Activated gamma-delta T cell treated with Interleukin-2 at 50 U/mL for 16 hours (primary cell): ENCODE results near the gene FNDC3B.

Source experiments
- DNase-seq: peaks from one replicate; pipeline ENCODE4 v3.0.0-alpha.2; 2020

The FNDC3B gene

DNA sequence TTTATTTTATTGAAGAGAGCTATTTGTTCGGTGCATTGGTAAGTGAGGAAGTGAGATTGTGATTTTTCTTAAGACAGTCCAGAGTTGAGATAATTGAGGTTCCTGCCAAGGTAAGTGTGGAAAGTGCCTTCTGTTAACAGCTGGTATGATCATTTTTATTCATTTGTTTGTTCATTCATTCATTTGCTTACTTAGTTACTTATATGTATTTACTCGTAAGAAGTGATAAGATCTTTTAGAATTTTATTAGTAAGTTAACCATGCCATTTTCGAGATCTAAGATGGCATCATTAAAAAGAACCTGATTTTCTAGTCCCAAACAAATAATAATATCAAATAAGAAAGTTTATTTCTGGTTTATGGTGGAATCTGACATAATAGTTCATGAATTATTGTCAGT, 258.9 kb downstream of the FNDC3B start:
- no peak for DNase-seq

GRCh38 chr3:172300187-172300586, 260.8 kb downstream of the FNDC3B start:
- DNase-seq = no peak

GRCh38 chr3:172300862-172301261, 261.5 kb downstream of the FNDC3B start:
- DNase-seq = no peak

DNA sequence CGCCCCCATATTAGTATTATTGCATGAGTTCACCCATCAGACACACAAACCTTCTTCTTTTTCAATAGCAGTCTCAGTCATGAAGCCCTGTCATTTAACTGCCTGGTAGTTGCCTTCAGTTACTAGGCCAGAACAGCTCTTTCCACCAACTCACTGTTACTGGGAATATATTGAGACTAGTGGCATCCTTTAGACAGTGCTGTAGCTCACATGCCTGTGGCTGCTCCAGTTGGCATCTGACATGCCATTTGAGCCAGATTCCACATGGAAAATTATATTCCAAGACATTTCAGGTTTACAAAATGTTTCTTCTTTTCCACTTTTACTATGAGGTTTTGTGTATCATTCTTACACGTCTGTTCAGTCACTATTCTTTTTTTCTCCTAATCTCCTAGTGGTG, 262.8 kb downstream of the FNDC3B start:
- DNase-seq = no peak

GRCh38 chr3:172303181-172303580, 263.8 kb downstream of the FNDC3B start:
- DNase-seq = no peak

DNA sequence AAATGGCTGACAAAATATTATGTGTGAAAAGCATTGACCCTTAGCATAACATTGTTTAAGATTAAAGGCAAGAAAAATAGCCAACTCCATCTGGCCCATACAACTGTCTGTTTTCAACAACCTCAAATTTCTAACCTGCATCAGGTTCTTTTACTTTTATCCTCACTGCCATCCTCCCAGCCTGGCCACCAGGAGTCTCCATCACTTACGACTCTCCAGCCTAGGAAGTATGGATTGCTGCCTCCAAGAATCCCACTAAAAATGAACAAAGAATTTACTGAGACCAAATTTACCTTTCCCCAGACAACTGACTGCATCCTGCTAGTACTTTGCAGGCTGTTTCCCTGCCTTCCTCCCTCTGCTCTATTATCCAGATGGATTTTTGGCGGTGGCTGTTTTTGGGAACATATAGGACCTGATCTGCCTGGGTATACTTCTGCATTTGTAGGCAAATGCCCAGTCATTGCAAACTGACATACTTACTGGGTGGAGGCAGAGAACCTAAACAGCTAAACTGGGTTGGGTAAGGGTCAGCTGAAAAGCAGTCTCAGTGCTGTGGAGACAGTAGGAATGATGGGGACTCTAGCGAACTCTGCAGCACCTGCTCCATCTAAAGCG, 264.7 kb downstream of the FNDC3B start:
- no peak for DNase-seq

GRCh38 chr3:172305552-172305951, 266.2 kb downstream of the FNDC3B start:
- DNase-seq = no peak

- DNase-seq = no peak
These were observed 266.6 kb downstream of the FNDC3B start for GRCh38 chr3:172305974-172306373.

GRCh38 chr3:172307141-172307560, 267.8 kb downstream of the FNDC3B start:
- DNase-seq = no peak

- no peak for DNase-seq
These were observed 269.7 kb downstream of the FNDC3B start for GRCh38 chr3:172309059-172309458.

DNA sequence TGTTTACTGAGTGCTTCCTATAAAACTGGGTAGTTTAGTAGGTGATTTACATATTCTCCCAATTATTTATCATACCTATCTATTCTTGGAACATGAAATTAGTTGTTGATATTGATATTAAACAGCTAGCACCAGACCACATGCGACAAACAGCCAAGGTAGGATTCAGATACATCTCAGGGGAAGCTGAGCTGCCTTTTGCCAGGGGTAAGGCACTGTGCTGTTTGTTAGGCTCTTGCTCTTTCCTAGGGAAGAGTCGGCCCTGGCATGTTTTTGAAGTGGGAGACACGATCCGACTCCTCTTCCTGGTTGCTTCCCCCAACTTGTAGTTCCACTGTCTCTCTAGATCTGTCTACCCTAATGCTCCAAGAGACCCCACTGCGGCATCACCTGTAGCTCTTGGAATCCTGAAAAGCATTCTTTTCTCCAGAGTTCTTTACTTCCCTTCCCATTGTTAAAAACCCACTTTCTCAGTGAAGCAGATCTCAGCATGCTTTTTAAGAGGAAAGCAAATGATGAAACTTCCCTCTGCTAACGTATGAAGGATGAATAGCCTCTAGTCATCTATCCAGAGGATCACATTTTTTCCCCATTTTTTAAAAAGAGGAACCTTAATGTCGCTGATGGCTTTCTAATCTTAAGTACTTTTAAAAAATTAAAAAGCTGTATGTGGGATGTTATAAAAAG, 270.5 kb downstream of the FNDC3B start:
- DNase-seq = no peak

DNA sequence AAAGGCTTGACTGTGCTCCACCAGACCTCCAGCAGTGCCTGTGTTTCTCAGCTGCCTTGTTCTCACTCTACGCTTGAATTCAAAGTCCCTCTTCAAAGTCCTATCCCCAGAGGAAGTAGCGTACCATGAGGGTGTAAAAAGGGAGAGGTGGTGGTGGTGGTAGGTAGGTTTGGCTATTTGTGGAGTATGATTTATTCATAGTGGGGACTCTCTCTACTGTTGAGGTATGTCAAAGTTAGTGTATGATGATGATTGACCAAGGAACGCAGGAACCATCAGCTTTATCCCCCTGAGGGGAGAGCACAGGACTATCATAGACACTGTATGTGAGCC, 271.0 kb downstream of the FNDC3B start:
- DNase-seq = no peak

DNA sequence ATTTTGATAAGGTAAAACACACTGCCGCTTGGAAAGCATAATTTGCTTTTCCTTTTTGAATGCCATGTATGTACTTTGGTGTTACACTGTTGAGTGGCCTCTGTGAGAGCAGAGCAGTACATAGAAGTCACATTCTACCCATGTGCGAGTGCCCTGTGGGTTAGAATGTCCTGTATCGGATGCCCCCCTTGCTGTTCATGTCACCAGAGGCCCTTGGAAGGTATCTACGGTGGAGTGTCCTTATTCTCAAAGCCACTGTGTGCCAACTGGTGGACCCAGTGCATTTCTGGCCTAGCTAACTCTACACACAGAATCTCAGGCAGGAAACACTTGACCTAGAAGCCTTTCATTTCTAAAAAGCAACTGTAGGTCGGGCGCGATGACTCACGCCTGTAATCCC, 271.8 kb downstream of the FNDC3B start:
- DNase-seq = no peak

GRCh38 chr3:172312001-172312400, 272.6 kb downstream of the FNDC3B start:
- DNase-seq = no peak

DNA sequence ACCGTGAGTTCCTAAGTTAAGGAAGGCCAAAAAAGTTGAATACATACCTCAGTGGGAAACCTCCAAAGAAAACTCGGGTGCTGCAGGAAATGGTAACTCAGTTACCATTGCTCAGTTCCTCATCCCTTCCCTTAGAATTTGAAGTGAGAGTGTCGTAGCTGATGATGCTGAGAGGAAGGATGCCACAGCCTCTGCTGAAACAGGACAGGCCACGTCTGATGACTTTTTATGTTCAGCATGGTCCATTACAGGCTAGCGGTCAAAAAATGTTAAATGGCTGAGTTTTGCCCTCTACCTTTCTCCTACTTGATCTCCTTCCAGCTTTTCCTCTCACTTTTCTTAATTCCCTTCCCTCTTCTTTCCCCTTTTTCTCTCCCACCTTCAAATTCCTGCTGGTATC, 273.3 kb downstream of the FNDC3B start:
- DNase-seq = no peak

DNA sequence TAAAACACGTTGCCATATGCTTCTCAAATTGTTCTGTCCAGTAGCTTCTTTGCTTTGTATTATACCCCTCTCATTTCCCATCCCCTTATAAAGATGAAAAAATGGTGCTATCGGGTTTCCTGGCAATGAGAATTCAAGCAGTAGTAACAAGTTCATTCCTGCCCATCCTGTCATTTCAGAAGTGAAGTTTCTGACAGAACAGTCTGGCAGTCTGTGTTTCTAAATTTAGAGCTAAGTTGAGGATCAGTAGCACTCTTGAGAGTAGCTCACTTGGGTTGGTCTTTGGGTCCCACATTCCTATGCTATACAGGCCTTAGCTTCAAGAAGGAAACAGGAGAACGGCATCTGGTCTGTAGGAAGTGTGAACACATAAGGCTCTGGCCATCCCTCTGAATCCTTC, 274.3 kb downstream of the FNDC3B start:
- no peak for DNase-seq

DNA sequence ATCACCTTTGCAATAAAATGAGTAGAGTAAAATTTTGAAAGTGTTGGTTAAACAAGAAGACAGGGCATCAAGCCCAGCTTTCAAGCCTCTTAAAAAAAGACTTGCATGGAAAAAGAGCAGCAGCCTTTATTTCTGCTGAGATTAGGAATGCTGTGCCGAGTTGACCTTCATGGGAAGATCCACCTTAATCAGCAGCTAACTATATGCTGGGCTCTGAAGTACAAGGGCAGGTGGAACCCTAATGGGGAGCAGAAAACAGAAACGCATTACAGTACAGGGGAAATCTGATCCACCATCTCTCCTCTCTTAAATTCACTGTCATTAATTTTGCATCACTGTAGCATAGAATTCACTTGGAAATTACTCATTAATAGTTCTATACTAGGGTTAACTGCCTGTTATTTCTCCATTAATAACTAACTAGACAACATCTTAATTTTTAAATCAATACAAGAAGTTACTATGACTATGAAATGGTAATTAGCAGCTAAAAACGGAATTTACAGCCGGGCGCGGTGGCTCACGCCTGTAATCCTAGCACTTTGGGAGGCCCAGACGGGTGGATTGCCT, 275.3 kb downstream of the FNDC3B start:
- DNase-seq = no peak

DNA sequence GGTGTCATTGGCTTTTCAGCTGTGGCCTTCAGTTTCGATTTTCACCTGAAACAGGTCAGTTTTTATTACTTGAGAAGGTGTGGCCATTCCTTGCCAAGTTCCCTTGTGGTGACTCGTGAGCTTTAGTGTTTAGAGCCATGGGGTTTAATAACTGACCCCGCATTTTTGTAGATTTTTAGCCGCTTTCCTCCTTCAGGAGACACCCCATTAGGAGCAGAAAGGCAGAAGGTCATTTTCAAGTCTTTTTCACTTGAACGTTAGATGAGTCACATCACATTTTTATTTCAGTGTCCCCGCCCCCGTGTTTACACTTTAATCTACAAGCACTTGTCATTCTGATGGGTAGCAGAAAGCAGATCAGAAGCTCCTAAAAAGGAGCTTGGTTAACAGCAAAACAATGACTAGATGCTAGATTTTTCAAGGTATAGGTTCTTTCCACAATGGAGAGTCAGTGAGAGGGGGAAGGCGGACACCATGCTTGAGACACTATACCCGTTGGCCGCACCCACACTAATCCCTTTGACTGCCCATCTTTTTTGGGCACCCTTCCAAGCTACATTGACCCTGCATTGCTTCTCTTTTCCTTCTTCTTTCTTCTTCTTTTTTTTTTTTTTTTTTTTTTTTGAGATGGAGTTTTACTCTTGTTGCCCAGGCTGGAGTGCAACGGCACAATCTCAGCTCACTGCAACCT, 276.2 kb downstream of the FNDC3B start:
- DNase-seq = no peak

DNA sequence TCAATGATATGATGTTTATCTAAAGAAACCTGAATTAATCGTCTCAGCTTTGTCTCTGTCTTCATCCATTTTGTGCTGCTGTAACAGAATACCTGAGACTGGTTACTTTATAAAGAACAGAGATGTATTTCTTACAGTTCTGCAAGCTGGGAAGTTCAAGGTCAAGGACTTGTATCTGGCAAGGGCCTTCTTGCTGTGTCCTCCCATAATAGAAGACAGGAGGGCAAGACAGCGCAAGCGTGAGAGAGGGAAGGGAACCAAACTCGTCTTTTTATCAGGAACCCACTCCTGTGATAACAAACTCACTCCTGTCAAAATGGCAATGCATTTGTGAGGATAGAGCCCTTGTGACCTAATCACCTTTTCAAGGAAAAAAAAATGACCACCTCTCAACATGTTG, 277.4 kb downstream of the FNDC3B start:
- DNase-seq = no peak

DNA sequence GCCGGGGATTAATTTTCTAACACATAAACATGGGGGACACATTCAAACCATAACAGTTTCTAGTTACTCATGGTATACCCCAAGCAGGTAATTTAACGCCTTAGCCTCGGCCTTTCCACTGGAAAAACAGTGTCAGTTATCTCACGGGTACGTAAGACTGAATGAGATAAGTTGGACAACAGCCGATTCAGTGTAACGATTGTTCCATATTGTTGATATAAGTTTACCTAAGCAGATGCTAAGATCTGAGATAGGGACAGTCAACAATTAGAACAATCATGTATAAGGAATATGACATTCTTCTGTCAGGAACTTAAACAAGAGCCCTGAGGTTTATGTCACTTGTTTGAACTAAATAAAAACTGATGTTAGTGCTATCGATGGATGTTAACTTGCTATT, 278.1 kb downstream of the FNDC3B start:
- no peak for DNase-seq

GRCh38 chr3:172317984-172318383, 278.6 kb downstream of the FNDC3B start:
- no peak for DNase-seq

GRCh38 chr3:172319595-172319994, 280.2 kb downstream of the FNDC3B start:
- DNase-seq = no peak

DNA sequence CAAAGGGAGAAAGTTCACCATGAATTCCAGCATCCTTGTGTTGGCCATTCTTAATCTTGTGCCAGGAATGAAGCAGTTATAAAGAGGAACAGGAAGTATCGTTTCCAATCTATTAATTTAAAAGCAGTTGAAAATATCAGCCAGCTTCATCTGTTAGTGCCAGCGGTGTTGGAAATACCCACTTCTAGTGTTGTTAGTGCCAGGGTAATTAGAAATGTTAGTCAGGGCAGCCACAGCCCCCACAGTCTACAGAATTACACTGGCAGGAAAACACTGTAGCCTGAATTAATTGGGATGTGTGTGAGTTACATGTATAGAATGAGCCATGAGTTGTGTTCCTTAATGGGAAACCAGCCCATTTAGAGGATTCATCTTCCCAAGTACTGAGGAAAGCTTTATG, 281.1 kb downstream of the FNDC3B start:
- no peak for DNase-seq

DNA sequence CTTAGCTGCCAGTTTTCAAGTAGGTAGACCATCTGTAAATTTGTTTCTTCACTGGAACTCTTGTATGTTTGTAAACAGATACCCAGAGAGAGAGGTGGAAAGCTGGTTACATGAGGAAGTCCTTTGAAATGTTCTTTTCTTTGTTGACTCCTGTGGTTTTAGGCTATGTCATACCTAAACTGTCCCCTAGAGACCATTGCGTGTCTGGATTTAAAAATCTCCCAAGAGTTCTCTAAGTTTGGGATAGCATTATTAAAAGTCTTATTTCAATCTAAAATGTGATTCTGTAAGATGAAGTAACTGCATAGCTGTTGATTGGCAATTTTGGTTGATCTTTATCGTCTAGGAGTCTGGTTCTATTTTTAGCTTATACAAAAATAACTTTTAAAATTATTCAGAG, 281.7 kb downstream of the FNDC3B start:
- DNase-seq = no peak
